GM18507 (cell line): ENCODE data around the gene SURF2.

ENCODE experiments used
- DNase-seq: peaks from one replicate; pipeline ENCODE4 v3.0.0; 2011; ENCODE audit warnings: low read depth; ENCODE audit not compliant: insufficient read length; ENCODE audit errors: extremely low spot score
- FAIRE-seq: peaks from 2 replicates; lab custom pipeline; 2011; peaks lifted over from hg19 to GRCh38; lab: Jason Lieb, UNC

The SURF2 gene

DNA sequence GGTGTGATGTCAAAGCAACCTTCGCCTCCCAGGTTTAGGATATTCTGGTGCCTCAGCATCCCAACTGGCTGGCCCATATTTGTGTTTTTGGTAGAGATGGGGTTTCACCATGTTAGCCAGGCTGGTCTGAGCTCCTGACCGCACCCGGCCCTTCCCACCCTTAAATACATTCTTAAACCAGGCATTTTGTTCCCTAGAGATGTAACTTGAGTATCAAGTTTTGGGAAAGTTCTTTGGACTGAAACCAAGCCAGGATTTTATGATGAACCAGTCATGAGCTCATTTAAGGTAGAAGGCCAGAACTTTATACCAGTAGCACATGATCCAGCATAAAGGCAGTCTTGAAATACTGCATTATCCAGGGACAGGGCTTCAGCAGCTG lies 4.8 kb upstream of the SURF2 start:
- DNase-seq (no peak), FAIRE-seq (no peak)

DNA sequence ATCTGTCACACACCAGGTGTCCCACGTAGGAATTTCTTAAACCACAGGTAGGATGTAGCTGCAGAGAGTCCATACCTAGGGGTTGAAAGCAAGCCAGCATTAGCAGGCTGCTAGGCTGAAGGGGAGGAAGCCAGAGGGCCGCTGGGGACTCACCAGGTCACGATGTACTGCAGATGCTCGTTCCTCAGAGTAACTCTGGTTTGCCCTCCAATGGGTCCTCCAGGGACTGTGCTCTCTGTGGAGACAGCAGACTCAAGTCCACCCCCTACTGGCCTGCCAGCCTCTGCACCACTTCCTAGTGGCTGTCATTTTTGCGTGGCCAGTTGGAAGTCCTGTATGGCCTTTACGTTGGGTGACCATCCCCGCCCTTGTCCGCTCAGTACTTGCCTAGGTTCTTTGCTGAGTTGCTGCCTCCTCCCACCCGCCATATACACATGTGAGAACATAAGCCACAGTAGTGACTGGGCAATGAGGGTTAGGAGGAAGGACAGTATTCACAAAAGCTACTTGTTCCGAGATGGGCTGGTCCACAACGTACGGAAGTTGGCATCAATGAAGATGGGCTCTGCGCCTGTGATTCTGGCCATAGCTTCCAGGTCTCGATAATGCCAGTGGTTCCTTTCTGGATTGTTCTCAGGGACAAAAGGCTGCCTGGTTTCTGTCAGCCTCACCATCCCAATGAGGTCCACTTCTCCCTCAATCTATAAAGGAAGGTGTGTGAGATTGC lies 4.3 kb upstream of the SURF2 start:
- DNase-seq, result no peak
- no peak for FAIRE-seq

DNA sequence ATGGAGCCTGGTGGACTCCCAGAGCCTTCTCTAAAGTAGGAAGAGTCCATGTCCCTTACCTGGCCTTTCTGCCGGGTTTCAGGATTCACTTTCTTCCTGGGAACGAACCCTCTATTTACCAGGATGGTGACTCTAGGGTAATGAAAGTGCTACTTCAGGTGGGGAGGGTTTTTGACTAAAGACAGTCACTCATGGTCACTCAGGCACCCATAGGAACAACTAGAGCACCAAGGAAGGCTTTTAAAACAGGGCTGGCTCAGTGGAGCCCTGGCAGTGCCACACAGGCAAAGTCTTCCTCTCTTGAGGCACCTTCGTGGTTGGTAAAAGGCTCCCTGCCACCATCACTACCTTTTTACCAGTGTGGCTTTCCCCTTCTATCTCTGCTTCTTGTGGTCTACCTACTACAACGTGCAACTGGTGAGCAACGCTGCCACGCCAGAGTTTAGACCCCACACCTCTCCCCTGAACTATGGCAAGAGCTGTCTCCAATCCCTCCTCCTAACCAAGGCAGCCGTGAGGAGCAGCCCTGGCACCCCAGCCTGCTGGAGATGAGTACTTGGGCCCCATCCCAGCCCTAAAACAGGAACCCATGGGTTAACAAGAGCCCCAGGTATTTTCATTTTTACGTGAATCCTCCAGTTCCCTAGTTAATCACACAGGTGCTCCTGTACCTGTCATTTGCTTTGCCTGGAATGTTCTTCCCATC lies 3.6 kb upstream of the SURF2 start:
- FAIRE-seq (no peak), DNase-seq (no peak)

DNA sequence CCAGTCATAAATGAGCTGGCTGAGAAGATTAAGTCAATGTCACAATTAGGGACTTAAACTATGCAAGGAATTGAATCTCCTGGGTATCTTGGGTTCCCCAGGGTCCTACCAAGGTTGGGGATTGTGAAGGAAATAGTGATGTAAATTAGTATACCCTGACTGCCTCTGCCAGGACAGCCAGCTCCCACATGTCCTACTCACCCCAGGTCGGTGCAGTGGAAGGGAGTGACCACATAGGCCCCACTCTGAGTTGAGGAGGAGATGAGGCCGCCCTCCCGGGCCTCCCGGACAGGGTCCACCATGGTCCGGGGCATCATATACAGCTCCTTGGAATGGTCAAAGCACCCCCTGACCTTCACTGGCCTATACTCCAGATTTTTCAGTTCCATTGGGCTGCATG lies 2.8 kb upstream of the SURF2 start:
- DNase-seq, result no peak
- FAIRE-seq, result no peak

DNA sequence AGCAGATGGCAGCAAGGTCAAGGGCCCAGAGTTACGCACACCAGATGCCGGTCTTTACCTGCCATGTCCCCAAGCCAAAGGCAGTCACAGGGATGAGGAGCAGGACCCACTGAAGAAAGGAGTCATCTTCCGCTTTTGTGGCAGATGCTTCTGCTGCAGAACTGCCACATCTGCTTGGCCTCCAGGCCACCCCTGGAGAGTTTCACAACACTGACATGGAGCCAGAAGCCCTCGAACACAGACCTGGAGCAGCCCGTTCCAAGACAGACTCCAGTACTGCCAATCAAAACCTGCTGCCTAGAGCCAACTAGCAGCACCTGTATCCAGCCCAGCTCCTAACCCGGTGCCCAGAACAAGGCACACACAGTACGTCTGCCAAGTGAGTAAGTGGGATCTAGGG lies 1.6 kb upstream of the SURF2 start:
- DNase-seq (no peak), FAIRE-seq (no peak)

DNA sequence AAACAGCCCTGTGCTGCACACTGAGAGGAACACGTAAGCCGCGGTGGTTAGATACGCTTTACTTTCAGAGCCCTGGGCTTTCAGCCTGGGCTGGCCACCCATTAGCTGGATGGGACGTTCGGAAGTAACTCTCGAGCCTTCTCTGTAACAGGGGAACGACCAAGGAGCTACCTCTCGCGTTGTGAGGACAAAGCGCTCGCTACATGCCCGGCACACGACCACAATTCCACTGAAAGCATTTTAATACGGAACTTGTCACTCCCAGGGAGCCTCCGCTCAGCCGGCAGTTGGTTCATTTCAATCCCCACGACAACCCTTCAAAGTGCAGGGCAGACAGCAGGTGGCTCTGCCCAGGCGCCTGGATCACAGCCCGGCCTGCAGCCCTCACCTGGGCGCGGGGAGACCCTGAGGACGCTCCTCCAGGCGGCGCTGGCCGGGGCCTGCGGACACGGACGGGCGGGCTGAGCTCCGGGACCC lies 431 bp upstream of the SURF2 start:
- DNase-seq (no peak), FAIRE-seq (no peak)

DNA sequence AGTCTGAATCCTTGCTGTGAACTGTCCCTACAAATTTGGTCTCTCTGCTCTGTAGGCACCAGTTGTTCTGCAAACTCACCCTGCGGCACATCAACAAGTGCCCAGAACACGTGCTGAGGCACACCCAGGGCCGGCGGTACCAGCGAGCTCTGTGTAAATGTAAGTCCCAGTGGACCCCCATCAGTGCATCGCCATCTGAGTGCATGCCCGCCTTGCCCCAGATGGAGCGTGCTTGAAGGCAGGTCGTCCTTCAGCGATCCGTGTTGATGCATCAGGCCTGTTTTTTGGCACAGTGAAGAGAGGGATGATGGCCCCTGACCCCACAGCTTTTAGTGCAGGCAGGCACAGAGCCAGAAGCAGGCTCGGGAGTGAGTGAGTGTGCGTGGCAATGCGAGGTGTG lies 1.3 kb downstream of the SURF2 start:
- FAIRE-seq, result no peak

DNA sequence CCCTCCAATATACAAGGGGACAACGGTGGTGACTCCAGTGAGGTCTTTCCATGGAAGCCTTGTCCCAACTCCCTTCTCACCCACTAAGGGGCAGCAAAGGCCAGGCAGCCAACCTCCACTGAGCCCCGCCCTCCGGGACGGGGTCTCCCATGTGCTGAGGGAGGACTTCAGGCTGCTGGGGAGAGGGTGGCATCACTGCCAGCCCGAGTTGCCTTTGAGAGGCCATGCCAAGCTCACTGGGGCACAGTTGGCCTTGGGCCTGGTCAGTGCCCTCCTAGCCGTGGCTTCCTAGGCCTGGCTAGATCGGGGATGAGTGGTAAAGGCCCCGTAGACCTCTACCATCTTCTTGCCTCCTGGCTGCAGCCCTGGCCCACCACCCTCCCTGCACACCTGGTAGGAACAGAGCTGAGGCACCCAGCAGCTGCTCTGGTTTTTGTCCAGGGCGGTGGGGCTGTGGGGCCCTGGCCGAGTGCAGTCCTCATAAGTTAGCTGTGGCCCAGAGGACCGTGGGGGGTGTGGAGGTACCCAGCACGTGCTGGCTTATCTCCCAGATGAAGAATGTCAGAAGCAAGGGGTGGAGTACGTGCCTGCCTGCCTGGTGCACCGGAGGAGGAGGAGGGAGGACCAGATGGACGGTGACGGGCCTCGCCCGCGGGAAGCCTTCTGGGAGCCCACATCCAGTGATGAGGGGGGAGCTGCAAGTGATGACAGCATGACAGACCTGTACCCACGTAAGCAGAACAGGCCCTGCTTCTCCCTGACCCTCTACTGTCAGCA lies 3.2 kb downstream of the SURF2 start:
- DNase-seq (no peak), FAIRE-seq (no peak)

More for the DNA sequence above, 1.3 kb downstream of the SURF2 start:
- DNase-seq, result no peak

DNA sequence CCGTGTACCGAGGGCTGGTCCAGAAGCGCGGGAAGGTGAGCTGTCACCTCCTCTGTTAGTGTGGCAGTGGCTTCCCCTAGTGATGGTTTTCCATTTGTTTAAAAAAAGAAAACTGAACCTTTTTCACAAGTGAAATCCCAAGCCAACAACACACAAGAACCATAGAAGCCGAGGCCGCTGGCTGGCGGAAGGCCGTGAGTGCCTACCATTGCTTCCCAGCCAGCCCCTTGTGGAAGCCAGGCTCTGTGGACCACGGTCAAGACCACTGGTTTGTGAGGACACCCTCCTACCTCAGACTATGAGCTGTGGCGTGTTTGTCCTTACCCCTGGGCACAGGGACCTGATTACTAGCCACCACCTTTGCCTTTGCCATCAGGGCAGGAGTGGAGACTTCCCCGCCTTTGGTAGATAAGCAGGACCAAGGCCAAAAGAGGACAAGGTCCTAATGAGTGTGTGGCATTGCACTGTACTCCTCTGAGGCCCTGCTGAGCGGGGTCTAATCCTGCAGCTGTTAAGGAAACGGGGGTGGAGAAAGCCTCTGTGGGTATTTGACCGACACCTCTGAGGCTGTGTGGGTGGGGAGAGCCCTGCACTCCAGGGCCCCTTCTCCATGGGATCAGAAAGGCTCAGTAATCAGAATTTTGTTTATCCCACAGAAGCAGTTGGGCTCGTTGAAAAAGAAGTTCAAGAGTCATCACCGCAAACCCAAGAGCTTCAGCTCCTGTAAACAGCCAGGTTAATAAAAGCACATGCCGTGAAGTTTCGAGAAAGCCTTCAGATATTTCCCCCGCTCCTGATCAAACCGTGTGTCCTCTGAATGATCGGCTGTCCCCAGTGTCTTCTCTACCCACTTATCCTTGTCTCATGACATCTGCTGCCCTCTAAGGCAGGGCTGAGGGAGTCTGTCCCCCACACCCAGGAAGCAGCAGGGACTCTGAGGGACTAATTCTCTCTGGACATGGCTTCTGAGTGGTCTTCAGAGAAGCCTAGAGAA lies 4.3 kb downstream of the SURF2 start:
- no peak for FAIRE-seq
- no peak for DNase-seq

DNA sequence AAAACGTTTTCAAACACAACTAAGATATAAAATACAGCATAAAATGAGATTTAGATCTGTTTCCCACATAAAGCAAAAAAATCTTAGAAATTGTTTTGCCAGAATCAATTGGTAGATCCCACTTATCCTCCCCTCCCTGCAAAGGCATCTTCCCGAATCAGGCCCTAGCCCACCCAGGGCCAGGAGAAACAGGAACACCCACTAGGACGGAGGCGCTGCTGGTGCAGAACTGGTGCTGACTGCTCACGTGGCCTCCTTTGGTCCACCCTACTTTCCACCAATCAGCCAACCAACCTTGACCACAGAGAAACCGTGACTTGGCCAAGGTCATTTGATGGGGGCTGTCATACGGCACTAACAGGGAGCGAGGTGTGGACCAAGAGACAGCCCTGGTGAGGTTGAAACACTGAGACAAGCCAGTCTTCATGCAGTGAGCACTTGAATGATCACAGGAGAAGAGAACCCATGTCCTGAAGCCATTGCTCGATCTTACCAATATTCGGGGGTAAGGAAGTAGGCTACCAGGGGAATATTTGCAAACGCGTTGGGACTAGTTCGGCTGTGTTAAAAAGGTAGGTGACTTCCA lies 5.2 kb downstream of the SURF2 start:
- DNase-seq, result no peak
- no peak for FAIRE-seq

DNA sequence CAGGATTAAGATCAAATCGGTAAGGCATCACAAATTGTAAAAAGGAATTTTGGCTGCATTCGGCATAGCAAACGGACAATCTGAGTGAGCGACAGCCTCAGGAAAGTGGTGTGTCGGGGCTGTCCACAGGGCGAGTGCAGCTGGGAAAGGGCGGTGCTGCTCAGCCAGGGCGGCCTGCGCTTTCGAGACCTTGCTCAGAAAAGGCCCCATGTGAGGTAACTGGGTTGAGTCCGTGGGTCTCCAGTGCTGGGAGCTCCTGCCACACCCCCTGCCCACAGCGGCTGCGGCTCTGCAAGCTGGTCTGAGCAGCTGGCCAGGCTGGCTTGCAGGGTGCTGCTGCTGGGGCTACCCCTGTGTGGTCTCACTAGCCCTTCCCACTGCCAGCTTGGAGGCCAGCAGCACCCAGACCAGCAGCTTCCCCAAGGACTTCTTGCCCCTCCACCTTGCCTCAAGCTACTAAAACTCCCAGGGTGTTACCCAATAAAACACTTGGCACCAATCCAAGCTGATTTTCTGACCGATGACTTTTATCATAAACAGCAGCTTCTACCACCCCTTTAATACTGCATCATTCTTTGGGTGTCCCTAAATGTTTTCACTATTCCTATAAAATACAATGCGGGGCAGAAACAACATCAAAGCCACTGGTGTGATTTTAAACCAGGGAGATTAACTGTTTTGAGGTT lies 6.2 kb downstream of the SURF2 start:
- DNase-seq, result no peak
- no peak for FAIRE-seq

DNA sequence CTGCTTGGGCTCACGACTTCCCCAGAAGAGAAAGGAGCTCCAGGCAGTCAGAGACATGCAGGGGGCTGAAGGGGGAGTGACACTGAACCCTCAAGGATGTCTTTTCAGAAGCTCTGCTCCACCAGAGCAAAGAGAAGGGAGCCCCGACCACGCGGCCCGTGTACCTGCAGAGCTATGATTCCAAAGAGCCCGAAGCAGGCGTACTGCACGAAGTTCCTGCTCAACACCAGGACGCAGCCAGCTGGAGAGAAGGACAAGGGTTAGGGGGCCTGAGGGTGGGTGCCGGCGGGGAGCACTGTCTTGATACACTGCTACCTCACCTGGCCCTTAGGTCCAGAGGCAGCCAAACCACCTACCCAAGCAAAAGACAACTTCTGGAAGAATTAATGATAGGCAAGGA lies 10.1 kb downstream of the SURF2 start:
- DNase-seq (no peak), FAIRE-seq (no peak)

DNA sequence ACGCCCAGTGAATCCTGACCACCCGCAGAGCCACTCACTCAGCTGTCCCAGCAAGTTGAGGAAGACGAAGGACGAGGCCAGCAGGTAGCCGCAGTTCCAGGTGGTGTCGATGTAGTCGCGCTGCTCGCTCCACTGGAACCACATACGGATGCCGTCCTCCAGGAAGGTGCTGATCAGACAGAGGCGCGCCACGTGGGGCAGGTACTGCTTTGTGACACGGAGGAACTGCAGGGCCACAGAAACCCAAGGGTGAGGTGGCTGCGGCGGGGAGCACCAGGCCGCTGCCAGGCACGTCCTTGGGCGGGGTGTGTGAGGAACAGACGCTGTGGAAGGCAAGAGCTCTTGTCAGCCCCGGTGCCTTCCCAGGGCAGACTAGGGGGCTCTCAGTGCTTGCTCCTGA lies 10.9 kb downstream of the SURF2 start:
- FAIRE-seq, result no peak
- no peak for DNase-seq

DNA sequence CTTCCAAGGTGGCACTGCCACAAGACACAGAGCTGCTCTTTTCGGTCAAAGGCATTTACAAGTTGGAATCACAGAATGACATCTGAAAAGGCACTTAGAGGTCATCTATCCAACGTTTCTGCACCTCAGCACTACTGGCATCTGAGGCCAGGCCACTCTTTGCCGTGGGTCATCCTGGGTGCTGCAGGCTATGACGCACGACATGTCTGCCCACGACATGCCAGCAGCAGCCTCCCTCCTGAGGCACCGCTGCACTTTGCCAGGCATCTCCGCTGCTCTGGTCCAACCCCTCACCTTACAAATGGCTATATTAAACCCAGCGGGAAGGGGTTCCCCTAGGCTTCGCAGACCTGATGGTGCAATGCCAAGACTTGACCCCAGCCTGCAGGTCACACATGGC lies 11.4 kb downstream of the SURF2 start:
- no peak for DNase-seq
- FAIRE-seq, result no peak

DNA sequence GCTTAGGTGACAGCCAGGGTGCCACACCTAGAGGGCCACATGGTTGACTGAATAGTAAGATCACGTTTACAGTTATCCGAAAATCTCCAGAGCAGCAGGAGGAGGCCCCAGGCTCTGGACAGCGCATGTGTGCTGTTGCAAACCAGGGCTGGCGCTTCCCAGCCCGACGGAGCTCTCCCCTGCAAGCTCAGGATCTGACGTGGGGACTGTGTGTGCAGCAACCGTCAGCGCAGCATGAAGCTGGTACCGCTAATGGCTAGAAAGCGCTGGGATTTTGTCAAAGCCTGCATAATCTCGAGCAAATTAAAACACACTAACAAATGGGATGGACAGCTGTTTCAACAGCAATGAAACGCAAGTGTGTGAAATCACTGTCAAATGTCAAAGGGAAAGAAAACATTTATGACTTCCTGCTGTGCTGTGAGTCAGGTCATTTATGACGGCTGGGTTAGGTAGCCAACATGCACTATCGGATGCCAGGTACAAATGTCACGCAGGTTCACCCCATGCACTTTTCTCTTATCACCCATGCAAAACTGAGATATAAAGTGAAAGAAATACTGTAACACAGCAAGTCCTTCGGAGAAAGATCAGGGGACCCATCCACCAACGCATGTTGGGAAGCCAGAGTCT lies 12.0 kb downstream of the SURF2 start:
- DNase-seq, result no peak
- no peak for FAIRE-seq

DNA sequence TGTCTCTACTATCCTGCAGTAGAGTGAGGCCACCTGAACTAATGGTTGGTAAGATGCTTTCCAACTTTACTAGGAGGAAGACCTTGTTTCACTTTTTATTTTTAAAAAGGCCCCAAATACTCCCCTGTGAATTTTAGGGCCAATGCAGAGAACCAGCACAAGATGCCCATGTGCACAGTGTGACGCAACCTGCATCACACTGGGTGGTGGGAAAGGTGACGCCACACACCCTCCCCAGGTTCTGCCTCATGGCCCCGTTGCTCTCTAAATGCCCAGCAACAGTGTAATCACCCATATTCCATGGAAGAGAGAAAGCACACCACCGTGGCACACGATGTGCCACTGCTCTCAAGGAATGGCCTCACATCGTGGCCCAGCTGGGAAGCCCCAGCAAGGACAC lies 13.1 kb downstream of the SURF2 start:
- DNase-seq, result no peak
- FAIRE-seq, result no peak

DNA sequence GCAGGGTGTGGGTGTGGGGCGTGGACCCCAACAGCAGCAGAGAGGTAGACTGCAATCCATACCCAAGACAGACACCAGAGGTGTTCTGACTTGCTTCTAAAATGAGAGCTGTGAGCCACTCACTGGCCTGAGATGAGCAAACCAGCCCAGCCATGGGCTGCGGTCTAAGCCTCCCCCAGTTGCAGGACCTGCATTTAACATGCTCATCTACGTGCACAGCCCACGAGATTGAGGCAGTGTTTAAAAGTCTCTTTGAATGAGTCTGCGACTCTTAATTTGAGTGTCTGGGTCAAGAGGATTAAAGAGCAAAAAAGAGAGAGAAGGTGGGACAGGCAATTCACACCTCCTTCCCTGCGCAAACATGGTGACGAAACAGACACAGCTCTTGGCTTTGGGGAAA lies 13.6 kb downstream of the SURF2 start:
- no peak for FAIRE-seq

DNA sequence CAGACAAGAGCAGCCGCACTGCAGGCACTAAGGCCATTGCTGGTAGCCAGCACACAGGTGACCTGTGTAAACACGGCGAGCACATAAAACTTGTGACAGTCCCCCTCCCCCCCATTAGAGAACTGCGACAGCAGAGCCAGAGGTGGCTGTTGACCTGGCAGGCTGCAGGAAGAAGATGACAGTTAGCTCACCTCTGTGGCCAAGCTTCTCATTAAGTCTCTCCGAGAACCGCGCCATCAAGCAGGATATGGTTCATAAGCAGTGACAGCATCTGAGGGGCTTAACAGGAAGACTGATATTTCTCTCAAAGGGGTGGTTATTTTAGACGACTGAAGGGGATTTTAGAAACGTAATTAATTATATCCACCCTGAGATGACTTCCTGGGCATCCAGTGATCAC lies 14.3 kb downstream of the SURF2 start:
- no peak for DNase-seq
- FAIRE-seq, result no peak

More for the DNA sequence above, 13.6 kb downstream of the SURF2 start:
- DNase-seq, result no peak
